Psoas muscle (tissue), 8 donors: ENCODE data around the gene CYB5R2. TPM values are rescaled to one million over a fixed set of nuclear protein-coding genes. Genes with fewer than 3 reads are reported as not detected.

Experiments used
- ATAC-seq, 4 donors: fragments of 200-7000 bp; cut with Tn5 transposase; one replicate each; pipeline ENCODE4 v1.9.1; 2020; ENCODE audit warnings: moderate library complexity in 3 of 4, mild to moderate bottlenecking in 2 of 4
- DNase-seq, 2 donors: peaks; one replicate each; pipeline ENCODE4 v3.0.0-alpha.2; 2020
- H3K27ac ChIP-seq: fragments of 200-600 bp; one replicate; pipeline ENCODE4 v1.8.0; 2022
- H3K27me3 ChIP-seq, 3 donors: fragments of 200-600 bp in 1 of 3; one replicate each; pipeline versions ENCODE4 v1.6.1 to v1.8.0; 2013 to 2022; ENCODE audit warnings: low read length in 2 of 3, mild to moderate bottlenecking in 2 of 3, moderate library complexity in 1 of 3; ENCODE audit not compliant: insufficient read depth in 3 of 3
- H3K36me3 ChIP-seq, 2 donors: fragments of 200-600 bp in 1 of 2; one replicate each; pipeline versions ENCODE4 v1.6.1 to v1.8.0; 2013 to 2022; ENCODE audit warnings: low read depth in 1 of 2, mild to moderate bottlenecking in 1 of 2, moderate library complexity in 1 of 2; ENCODE audit not compliant: insufficient read depth in 1 of 2
- H3K4me1 ChIP-seq: fragments of 200-600 bp; one replicate; pipeline ENCODE4 v1.8.0; 2022
- H3K4me3 ChIP-seq: fragments of 200-600 bp; one replicate; pipeline ENCODE4 v1.8.0; 2022; ENCODE audit warnings: mild to moderate bottlenecking
- H3K9me3 ChIP-seq: fragments of 200-600 bp; one replicate; pipeline ENCODE4 v1.8.0; 2022
- CTCF ChIP-seq: fragments of 200-600 bp; IDR thresholded peaks from one replicate; pipeline ENCODE4 v1.8.0; 2022; ENCODE audit warnings: antibody characterized with exemption
- WGBS, 3 donors: extraction: QIAGEN DNeasy Blood & Tissue Kit; methylation state at CpG; one replicate each; pipeline versions ENCODE4 v1.1.6 to v1.1.7; 2013; 5-methylcytosine and 5-hydroxymethylcytosine counted together
- intact Hi-C, 2 donors: fragments of 100-400 bp; cut with DNase I; formaldehyde crosslinking; loops; one replicate each; pipeline versions ENCODE4 v1.11.0 to v1.14.2; 2022
- polyA plus RNA-seq, 3 donors: library from polyadenylated mRNA; stranded (reverse); fragments of 200-250 nt; gene quantifications; one replicate each; pipeline ENCODE4 v1.2.3, GENCODE V29; 2013
- total RNA-seq, 4 donors: library from RNA; stranded (reverse); fragmentation: NEBNext Ultra II Directional in 2 of 4; extraction: Animal tissue kit (Norgen Biotek cat#: 25700) in 2 of 4; gene quantifications; one replicate each; pipeline versions ENCODE4 v1.2.1 to v1.2.4, GENCODE V29; 2021 to 2023
- donor health status: healthy with polysubstance abuse.
- donor health status: DM: no; HTN: no; CAD: no; lungs with moderate emphysema.
- donor health status: Bipolar disorder and iron deficiency.
- donor health status: healthy.
- donor health status: DM: yes; HTN: yes; CAD: no.
- donor health status: DM: no; HTN: no; CAD: no.
- donor health status: DM: no; HTN: no; CAD: no.
- donor health status: DM: yes; HTN: yes; CAD: no.

The CYB5R2 gene
- total and polyA plus RNA-seq, 7 donors = 0.40 to 2.0 (median 1.3) TPM

- Histone ChIP-seq H3K4me1 (no peaks in the 10 kb centered on the region), H3K36me3 (peaks cover 3 to 45% of the 10 kb centered on the region in 2 donors), H3K27ac (no peak overlapping the region), H3K9me3 (no peaks in the 10 kb centered on the region), H3K4me3 (no peak overlapping the region), H3K27me3 (peaks cover 0 to 9% (median 5%) of the 10 kb centered on the region in 3 donors)
- intact Hi-C loops = loop anchor here (5.0 kb wide), 2 partner anchors 102 to 157 kb away; partner anchors contain the start of gene PPFIBP2 (in 1 of the 2)
- no peak for DNase-seq
- ATAC-seq = no peak
- TF ChIP-seq CTCF = no peak
- 71 to 73% (median 72%) methylated on average over 5 of the region's 5 CpGs for WGBS, 3 donors
Measured at GRCh38 chr11:7668911-7669310, 4.4 kb downstream of the CYB5R2 start.

- no peak for DNase-seq
- no peak overlapping the region for H3K4me3 ChIP-seq
- no peak for ATAC-seq
- intact Hi-C loops = loop anchor here (5.0 kb wide), 2 partner anchors 101 to 156 kb away; partner anchors contain the start of gene PPFIBP2 (in 1 of the 2)
- H3K36me3 ChIP-seq = peaks cover 3 to 45% of the 10 kb centered on the region in 2 donors
- no peaks in the 10 kb centered on the region for H3K9me3 ChIP-seq
- no peak for TF ChIP-seq CTCF
- peaks cover 0 to 5% (median 5%) of the 10 kb centered on the region in 3 donors for H3K27me3 ChIP-seq
- no peak overlapping the region for H3K27ac ChIP-seq
- H3K4me1 ChIP-seq = no peaks in the 10 kb centered on the region
- 65 to 68% (median 67%) methylated on average over 7 of the region's 7 CpGs for WGBS, 3 donors
Measured at GRCh38 chr11:7668464-7668863, 4.8 kb downstream of the CYB5R2 start.

- intact Hi-C loops = loop anchor here (5.0 kb wide), 2 partner anchors 100 to 155 kb away; partner anchors contain the start of gene PPFIBP2 (in 1 of the 2)
- no peak for ATAC-seq
- H3K27me3 ChIP-seq = no peaks in the 10 kb centered on the region
- TF ChIP-seq CTCF = no peak
- 78 to 88% (median 87%) methylated on average over 2 of the region's 2 CpGs for WGBS, 3 donors
- no peak for DNase-seq
- H3K4me3 ChIP-seq = no peak overlapping the region
- no peaks in the 10 kb centered on the region for H3K4me1 ChIP-seq
- no peak overlapping the region for H3K27ac ChIP-seq
- peaks cover 3 to 45% of the 10 kb centered on the region in 2 donors for H3K36me3 ChIP-seq
- H3K9me3 ChIP-seq = no peaks in the 10 kb centered on the region
Measured at GRCh38 chr11:7667460-7667859, 5.8 kb downstream of the CYB5R2 start.

GRCh38 chr11:7666292-7666866, 6.9 kb downstream of the CYB5R2 start:
- 79 to 84% (median 80%) methylated on average over 7 of the region's 7 CpGs for WGBS, 3 donors
- Histone ChIP-seq H3K4me3 (no peak overlapping the region), H3K36me3 (peaks cover 3 to 45% of the 10 kb centered on the region in 2 donors), H3K9me3 (no peaks in the 10 kb centered on the region), H3K27ac (no peak overlapping the region), H3K27me3 (no peaks in the 10 kb centered on the region), H3K4me1 (no peaks in the 10 kb centered on the region)
- intact Hi-C loops = loop anchor here (5.0 kb wide), 2 partner anchors 99 to 154 kb away; partner anchors contain the start of gene PPFIBP2 (in 1 of the 2)
- TF ChIP-seq CTCF = no peak
- DNase-seq = no peak
- ATAC-seq = no peak
